Stimulated activated CD8-positive, alpha-beta memory T cell treated with anti-CD3 and anti-CD28 coated beads, Interleukin-15, amount 100 ng/mL, for 4 hours (primary cell): Measurements from ENCODE around the gene USP15.

ENCODE experiments used
- DNase-seq, 2 donors: peaks; one replicate each; pipeline ENCODE4 v3.0.0-alpha.2; 2020; ENCODE audit warnings: low read depth in 2 of 2

USP15 gene

DNA sequence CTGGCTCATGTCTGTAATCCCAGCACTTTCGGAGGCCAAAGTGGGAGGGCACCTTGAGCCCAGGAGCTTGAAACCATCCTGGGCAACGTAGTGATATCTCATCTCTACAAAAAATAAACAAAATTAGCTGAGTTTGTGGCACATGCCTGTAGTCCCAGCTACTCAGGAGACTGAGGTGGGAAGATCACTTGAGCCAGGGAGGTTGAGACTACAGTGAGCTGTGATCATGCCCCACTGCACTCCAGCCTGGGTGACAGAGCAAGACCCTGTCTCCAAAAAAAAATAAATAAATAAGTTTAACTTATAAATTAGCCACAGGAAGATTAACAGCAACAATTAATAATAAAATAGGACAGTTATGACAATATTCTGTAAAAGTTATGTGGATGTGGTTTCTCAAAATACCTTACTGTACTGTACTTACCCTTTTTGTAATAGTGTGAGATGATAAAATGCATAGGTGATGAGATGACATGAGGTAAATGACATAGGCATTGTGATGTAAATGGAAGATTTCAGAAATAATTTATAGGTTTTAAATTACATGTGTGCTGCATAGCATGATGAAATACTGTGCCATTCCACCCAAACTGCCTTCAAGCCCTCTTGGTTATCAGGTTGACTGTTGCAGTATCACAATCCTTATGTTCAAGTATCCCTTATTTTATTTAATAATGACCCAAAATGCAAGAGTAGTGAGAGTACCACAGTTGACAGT is 22.0 kb downstream of the USP15 start:
- no peak for DNase-seq

DNA sequence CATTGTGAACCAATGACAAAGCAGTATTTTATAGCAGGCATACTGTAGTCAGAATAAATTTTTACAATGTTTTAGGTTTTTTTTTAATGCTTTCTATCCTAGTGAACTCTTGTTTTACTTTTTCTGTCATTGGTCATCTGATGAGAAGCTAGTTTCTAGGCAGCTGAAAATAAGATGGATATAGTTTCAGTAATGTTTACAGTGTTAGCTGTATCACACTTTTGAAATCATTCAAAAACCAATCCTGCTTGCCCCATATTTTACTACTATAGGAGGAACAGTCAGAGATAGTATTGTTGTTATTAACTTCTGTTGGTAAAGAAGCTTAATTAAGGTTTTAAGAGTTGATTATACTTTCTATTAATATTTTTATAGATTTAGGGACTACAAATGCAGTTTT is 24.5 kb downstream of the USP15 start:
- no peak for DNase-seq

DNA sequence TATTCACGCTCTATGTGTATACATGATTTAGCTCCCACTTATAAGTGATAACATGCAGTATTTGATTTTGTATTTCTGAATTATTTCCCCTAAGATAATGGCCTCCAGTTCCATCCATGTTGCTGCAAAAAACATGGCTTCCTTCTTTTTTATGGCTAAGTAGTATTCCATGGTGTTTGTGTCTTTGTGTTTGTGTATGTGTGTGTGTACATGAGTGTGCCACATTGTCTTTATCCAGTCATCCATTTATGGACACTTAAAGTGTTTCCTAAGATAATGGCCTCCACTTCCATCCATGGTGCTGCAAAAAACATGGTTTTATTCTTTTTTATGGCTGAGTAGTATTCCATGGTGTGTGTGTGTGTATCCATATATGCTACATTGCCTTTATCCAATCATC is 25.1 kb downstream of the USP15 start:
- DNase-seq: no peak

DNA sequence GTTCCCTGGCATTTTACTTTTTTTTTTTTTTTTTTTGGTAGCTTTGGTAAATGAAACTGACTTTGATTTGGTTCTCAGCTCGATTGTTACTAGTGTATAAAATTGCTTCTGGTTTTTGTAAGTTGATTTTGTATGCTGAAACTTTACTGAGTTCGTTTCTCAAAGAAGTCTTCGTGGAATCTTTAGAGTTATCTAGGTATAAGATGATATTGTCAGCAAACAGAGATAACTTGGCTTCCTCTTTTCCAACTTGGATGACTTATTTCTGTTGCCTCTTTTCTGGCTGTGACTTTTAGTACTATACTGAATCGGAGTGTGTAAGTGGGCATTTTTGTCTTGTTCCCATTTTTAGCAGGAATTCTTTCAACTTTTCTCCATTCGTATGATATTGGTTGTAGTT is 28.1 kb downstream of the USP15 start:
- DNase-seq: no peak

DNA sequence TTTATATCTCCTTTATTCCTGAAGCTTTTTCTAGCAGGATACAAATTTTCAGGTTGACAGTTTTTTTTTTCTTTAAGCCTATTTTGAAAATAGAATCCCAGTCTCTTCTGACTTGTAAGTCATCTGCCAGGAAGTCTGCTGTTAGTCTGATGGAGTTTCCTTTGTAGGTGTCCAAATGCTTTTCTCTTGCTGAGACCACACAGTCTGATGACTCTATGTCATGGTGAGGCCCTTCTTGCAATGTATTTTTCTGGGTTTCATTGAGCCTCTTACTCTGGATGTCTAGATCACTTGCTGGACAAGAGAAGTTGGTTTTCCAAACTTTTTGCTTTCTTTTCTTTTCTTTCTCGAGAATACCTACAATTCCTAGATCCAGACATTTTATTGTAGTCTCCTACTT is 30.6 kb downstream of the USP15 start:
- no peak for DNase-seq

DNA sequence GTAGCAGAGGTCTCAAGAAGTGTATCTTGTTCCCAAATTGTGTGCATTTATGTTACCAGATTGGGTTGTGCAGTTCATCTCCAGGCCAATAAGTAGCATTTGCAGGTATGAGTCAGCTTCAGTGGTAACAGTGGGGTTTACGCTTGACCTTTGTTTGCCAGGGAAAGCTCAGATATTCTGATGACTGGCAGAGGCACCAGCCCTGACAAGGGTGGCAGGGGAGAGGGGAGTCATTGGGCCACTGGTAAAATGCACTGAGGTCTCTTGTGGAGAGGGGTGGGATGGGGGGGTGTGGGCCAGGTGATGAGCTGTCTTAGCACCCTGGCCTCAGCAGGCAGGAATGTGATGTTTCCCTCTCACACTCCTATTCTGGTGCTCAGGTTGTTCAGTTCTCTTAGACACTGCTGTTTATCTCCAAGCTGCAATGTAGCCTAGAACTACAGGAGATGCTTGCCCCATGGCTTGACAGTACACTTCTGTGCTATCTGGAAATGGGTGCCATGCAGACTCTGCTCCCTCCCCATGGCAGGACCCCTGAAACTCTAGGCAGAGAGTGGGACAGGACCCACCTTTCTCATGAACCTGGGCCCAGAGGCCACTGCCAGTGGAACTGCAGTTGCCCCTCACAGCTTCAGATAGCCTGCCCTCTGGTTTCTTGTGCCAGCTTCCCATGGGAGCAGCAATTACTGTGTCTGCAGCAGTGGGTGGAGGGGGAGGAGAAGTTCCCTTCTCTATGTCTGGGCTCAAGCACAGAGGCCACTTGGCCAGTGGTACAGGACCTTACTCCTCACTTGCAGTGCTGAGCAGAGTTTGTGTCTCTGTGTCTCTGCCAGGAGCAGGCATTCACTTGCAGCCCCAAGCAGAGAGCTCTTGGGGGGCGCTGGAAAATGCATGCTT is 31.9 kb downstream of the USP15 start:
- peak in 1 of 2 donors; percentile 6 for DNase-seq

DNA sequence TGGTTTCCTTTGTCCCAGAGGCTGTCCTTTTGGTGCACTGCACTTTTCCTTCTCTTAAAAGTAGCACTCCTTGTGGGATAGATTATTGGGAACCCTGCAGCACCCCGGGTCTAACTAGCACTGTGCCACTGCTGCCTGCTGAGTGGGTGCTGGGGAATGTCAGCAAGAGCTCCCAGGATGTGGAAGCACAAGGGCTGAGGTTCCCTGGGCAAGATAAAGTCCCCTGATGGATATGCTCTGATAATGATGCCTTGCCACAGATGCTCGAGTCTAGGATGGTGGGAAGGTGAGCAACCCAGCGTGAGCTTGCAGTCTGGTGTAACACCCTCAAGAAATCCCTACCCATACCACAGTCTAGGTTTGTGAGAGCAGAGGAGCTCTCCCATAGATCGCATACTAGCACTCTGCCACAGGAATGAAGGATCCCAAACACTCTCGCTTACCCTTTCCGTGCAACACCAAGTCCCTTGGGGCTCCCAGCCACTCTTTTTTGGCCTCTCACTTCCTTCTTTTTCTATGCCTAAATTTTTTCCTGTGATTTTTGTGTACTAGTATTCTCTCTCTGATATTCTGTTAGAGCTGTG is 32.6 kb downstream of the USP15 start:
- no peak for DNase-seq

DNA sequence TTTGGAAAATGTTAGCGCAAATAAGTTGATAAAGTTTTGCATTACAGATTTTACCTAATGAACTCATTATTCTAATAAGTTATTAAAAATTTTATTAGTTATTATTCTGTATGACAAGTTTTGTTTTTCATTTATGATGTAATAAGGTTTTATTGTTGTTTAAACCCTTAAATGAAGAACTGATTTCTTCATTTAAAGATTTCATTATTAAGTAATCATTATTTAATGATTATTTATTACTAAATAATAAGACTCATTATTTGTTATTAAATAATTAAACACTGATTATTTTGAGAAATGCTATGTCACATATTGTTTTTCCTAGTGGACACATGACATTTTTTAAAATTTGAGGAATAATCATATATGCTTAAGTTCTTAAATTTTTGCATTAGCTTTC is 34.2 kb downstream of the USP15 start:
- DNase-seq: no peak

DNA sequence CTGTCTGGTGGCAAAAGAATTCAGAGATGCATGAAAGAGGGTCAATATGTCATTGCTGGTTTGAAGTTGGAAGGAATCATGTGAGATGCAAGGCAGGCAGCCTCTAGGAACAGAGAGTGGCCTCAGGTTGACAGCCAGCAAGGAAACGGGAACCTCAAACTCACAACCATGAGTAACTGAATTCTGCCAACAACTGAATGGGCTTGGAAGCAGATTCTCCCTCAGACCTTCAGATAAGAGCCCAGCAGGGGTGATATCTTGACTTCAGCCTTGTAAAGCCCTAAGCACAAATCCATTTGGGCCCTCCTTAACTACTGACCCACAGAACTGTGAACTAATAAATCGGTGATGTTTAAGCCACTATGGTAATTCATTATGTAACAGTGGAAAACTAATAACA is 35.8 kb downstream of the USP15 start:
- no peak for DNase-seq

DNA sequence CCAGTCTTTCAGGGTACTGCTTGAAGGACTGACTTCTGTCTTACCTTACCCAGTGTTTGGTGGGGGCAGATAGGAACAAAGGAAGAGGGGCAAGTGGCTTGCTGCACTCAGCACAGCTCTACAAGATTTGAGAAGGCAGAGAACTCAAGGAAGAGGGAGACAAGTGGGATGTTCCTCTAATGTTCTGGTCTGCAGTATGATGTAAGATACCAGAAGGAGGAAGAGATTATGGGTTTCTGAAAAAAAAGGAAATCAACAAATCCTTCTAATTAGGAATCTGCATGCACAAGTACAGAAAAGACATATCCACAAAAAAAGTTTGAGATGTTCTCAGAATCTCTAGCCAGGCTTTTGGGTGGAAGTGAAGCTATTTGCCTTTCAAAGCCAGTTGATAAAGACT is 37.1 kb downstream of the USP15 start:
- DNase-seq: no peak

DNA sequence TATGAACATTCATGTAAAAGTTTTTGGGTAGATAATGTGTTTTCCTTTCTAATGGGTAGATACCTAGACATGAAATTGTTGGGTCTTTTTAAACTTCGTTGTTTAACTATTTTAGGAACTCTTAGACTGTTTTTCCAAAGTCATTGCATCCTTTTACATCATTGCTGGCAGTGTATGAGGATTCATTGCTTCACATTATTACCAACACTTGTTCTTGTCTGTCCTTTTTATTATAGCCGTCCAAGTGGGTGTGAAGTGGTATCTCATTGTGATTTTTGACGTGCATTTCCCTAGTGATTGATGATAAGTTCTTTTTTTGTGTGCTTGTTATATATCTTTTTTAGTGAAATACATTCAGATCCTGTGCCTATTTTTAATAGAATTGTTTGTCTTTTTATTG is 39.4 kb downstream of the USP15 start:
- DNase-seq: no peak

DNA sequence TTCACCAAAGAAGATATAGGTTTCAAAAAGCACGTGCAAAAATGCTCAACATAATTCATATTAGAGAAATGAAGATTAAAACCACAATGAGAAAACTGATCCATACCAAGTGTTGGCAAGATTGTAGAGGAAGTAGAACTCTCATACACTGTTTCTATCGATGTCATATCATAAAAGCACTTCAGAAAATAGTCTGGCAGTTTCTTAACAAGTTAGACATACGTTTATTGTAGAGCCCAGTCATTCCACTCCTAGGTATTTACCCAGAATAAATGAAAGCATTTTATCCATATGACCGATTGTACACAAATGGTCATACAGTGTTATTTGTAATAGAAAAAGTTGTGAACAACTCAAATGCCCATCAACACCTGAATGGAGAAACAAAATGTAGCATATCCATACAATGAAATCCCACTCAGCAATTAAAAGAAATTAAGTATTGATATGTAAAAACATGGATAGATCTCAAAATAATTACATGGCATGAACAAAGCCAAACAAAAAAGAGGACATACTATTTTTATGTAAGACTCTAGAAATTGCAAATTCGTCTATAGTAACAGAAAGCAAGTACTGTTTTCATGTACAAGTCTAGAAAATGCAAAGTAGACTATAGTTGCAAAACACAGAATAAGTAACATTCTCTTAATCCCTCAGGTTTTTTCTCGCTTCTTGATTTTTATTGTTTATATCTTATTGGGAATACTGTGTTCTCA is 41.0 kb downstream of the USP15 start:
- no peak for DNase-seq

DNA sequence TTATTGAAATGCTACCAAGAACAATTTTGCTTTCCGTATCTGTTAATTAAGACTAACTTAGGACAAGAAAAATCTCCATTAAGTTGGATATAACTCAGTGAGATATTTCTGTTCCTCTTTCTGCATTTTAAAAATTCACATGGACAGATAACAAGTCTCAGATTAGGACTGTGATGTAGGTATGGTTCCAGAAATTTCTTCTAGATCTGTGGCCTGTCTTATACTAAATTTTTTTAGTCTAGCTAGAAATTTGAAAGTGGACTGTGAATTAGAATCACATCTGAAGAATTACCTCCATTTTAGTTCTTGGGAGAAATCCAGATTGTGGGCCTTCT is 41.6 kb downstream of the USP15 start:
- DNase-seq: no peak

DNA sequence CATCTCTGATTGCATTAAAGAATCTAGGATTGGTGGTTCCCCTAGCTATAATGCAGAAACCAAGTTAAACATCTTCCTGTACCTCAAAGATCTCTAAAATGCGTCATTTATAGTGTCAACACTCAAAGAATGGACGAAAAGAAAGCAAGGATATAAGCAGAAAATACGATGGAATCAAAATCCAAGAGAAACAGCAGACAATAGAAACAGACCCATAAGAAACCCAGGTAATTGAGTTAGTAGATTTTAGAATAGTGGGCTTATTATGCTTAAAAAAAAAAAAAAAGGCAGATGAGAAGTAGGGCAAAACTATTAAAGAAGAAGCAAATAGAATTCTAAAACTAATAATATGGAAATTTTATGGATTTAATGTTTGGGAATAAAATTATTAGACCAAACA is 44.4 kb downstream of the USP15 start:
- DNase-seq: no peak

DNA sequence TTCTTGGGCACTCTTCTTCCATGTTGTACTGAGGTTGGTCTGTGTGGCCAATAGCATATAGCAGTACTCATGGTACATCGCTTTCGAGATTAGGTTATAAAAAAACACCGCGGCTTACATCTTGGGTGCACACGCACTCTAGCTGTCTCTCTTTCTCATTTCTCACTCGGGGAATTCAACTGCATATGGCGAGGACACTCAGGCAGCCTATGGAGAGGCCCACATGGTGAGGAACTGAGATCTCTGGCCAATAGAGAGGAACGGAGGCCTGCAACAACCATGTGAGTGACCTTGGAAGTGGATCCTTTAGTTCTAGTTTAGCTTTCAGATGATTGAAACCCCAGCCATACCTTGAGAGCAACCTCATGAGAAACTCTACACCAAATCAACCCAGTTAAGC is 45.6 kb downstream of the USP15 start:
- no peak for DNase-seq

DNA sequence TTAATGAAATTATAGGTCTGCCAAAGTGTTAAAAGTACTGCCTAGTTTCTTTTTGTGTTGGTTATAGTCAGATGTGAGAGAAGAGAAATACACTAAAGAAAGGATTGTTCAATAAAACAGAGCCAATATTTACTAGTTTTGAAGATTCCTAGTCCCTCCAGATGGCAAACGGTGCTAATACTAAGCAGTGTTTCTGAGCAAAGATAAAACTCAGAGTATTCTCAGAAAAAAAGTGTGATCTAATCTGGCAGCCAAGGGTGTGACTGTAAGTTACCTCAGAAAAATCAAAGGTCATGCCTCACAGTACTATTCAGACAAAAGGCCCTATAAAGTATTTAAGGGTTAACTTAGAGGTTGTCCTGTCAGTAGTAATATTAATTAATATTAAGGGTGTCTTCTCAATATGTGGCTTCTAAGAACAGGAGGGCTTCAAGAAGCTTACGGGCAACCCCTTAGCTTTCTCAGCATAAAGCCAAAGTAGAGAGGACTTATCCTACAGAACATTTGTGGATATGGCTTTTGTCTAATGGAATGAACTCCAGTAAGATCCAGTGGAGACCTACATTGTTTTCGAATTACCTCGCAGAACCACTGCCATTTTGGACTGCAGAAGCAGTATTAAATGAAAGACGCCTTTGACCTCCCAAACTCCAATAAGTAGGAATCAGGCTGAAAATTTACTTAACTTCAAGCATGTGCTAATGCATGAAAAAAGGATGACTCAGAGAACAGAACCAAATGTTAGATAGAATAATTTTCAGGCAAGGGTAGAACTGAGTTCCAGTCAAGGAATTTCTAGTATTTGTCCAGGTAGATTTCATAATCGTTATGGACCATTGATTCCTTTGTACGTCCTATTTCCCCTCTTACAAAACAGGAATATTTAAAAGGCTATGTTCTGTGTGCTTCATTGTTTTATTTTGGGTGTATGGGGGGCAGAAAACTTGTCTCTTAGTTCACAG is 46.6 kb downstream of the USP15 start:
- DNase-seq: no peak

DNA sequence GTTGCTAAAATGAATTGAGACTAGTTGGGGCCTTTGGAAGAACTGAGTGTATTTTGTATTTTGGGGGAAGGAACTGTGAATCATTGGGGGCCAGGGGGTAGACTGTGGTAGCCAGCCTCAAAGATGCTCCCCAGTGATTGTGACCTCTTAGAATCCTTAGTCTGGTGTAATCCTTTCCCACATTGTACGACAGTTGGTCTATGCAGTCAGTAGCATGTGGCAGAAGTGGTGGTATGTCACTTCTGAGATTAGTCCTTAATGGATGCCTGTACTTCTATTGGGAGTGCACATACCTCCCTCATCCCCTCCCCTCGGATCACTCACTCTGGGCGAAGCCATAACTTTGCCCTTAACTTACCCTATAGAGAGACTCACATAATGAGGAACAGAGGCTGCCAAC is 48.0 kb downstream of the USP15 start:
- no peak for DNase-seq

DNA sequence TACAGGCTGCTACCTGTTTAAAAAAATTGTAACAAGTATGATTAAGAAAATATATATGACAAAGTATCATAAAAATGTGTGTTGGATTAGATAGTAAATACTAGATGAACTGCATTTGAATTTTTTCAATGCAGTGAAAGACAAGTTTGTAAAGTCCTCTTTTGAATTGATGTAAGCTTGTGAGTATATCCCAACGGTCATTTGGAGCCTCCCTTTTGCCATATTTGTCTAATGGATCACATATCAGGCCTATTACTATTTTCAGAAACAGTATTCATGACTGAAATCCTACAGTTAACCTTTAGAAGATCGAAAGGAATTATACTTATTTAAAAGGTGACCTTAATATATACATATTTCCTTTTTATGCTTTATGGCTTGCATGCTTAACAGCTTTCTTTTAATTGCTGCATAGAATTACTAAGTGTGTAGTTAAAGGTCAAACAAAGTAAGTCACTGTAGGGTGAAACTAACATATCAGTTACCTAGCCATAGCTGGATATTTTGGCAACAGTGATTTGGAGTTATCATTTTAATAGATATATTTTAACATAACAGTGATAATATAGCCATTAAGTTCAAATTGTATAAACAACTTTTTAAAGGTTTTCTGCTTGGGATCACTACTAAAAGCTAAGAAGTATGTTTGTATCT is 53.6 kb downstream of the USP15 start:
- no peak for DNase-seq

DNA sequence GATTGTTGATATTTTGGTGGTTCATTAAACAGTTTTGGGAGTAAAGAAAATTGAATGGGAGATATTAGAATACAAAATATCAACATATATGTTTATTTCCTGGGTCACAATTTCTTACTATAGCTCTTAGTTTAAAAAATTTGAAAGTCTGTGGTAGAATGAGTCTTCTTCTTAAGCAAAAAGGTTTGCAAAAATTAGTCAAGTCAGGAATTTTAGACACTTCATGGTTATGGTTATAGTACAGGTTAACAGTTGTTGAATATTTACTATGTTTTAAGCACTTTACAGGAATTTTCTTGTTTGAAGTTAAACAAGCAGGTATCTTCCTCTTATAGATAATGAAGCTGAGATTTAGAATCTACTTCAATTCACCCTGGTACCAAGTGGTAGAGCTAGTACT is 56.8 kb downstream of the USP15 start:
- DNase-seq: no peak

DNA sequence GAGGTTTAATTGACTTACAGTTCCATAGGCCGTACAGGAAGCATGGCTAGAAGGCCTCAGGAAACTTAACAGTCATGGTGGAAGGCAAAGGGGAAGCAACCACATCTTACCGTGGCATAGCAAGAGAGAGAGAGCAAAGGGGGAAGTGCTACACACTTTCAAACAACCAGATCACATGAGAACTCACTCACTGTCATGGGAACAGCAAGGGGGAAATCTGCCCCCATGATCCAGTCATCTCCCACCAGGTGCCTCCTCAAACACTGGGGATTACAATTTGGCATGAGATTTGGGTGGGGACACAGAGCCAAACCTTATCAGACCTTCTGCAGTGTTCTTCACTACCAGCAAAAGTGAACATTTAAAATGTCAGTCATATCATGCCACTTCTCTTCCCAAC is 58.9 kb downstream of the USP15 start:
- no peak for DNase-seq

DNA sequence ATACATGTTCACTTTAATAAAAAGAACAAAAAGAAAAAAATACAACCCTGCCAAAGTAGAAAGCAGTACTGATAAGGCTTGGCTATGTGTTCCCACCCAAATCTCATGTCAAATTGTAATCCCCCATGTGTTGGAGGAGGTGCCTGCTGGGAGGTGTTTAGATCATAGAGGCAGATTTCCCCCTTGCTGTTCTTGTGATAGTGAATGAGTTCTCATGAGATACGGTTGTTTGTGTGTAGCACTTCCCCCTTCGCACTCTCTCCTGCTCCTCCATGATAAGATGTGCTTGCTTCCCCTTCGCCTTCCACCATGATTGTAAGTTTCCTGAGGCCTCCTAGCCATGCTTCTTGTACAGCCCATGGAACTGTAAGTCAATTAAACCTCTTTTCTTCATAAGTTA is 59.9 kb downstream of the USP15 start:
- no peak for DNase-seq
